ENCODE measurements around the gene L3MBTL4. TPM values are rescaled to one million over a fixed set of nuclear protein-coding genes. Genes with fewer than 3 reads are reported as not detected.
"Not testable (repeated sequence)": the region's sequence is repeated elsewhere in the genome, so short reads cannot be mapped to it uniquely, and the experiment has no call there.

Gene L3MBTL4
- total RNA-seq, 1 donor from 2014 or later, result 0.56 TPM

DNA sequence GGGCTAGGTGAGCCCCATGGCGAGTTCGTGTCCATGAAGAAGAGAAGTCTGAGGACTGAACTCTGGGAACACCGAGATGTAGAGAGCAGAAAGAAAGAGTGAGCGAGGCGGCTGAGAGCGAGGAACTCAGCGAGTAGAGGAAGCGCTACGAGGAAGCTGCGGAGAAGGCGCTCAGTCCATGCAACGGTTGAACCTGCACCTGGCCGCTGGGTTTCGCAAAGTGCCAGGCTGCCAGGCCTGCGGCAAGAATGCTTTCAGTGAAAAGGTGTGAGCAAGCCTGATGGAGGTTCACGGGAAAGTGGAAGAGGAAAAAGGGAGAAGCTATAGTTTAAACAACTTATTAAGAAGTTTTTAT is 268.4 kb downstream of the L3MBTL4 start:
- no peaks in the 10 kb centered on the region for H3K27me3 Mint-ChIP-seq (ENCODE audit: unreplicated experiment)
- no peak overlapping the region for H3K4me3 Mint-ChIP-seq (ENCODE audit: unreplicated experiment)
- H3K36me3 Mint-ChIP-seq (ENCODE audit: low read depth, unreplicated experiment), result no peaks in the 10 kb centered on the region
- H3K4me1 Mint-ChIP-seq (ENCODE audit: unreplicated experiment), result no peaks in the 10 kb centered on the region
- TF ChIP-seq, protein P1, sequence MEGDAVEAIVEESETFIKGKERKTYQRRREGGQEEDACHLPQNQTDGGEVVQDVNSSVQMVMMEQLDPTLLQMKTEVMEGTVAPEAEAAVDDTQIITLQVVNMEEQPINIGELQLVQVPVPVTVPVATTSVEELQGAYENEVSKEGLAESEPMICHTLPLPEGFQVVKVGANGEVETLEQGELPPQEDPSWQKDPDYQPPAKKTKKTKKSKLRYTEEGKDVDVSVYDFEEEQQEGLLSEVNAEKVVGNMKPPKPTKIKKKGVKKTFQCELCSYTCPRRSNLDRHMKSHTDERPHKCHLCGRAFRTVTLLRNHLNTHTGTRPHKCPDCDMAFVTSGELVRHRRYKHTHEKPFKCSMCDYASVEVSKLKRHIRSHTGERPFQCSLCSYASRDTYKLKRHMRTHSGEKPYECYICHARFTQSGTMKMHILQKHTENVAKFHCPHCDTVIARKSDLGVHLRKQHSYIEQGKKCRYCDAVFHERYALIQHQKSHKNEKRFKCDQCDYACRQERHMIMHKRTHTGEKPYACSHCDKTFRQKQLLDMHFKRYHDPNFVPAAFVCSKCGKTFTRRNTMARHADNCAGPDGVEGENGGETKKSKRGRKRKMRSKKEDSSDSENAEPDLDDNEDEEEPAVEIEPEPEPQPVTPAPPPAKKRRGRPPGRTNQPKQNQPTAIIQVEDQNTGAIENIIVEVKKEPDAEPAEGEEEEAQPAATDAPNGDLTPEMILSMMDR (IDR thresholded peaks at IDR 0.05; ENCODE audit: unreplicated experiment), result no peak
- no peak for DNase-seq (ENCODE audit: low spot score)
- no peak overlapping the region for H3K27ac Mint-ChIP-seq (ENCODE audit: unreplicated experiment)
- H3K9me3 Mint-ChIP-seq (ENCODE audit: unreplicated experiment), result no peaks in the 10 kb centered on the region

DNA sequence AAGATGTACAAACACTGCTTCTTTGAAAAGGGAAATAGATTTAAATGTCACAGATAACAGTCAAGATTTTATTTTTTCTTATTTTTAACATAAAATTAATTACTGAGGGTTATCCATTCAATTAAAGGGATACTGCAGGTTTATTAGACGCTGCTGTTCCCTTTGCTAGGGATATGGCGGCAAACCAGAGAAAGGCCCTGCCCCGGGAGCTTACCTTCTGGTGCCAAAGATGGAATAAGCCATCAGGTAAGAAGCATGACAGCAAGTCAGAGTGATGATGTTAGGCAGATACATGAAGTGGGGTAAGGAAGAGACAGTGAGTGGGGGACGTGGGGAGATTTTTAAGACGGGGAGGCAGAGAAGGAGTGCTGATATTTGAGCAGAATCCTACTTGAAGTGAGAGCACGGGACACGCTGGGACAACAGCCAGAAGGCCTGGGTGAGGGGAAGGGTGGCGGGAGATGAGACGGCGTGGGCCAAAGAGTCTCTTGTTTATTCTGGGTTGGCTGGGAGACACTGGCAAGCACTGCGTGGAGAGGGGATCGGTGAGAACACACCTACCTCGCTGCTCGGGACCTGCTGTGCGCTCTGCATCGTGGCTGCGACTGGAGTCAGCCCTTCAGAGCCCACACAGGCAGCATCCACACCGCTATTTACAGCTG is 268.9 kb downstream of the L3MBTL4 start:
- no peak for DNase-seq (ENCODE audit: low spot score)
- Mint-ChIP-seq H3K9me3 (ENCODE audit: unreplicated experiment) (no peaks in the 10 kb centered on the region), H3K36me3 (ENCODE audit: low read depth, unreplicated experiment) (no peaks in the 10 kb centered on the region), H3K27ac (ENCODE audit: unreplicated experiment) (no peak overlapping the region), H3K4me3 (ENCODE audit: unreplicated experiment) (no peak overlapping the region), H3K4me1 (ENCODE audit: unreplicated experiment) (no peaks in the 10 kb centered on the region), H3K27me3 (ENCODE audit: unreplicated experiment) (no peaks in the 10 kb centered on the region)
- TF ChIP-seq, protein P1 (IDR thresholded peaks at IDR 0.05; ENCODE audit: unreplicated experiment), result no peak

DNA sequence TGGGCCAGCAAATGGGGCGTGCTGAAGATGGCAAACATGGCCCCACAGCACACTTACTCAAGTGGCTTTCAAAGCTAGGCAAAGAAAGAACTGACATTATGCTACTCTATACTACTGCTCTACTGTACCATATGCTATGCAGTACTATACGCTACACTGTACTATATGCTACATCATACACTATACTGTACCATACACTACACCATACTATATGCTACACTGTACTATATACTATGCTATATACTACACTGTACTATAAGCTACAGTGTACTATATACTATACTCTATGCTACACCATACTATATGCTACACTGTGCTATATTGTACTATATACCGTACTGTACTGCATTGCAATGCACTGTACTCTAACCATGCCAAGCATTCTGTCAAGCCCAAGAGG is 275.7 kb downstream of the L3MBTL4 start:
- H3K4me1 Mint-ChIP-seq (ENCODE audit: unreplicated experiment), result no peaks in the 10 kb centered on the region
- H3K27ac Mint-ChIP-seq (ENCODE audit: unreplicated experiment), result no peak overlapping the region
- H3K9me3 Mint-ChIP-seq (ENCODE audit: unreplicated experiment), result no peaks in the 10 kb centered on the region
- no peak for DNase-seq (ENCODE audit: low spot score)
- H3K4me3 Mint-ChIP-seq (ENCODE audit: unreplicated experiment), result no peak overlapping the region
- TF ChIP-seq, protein P1 (IDR thresholded peaks at IDR 0.05; ENCODE audit: unreplicated experiment), result no peak
- H3K27me3 Mint-ChIP-seq (ENCODE audit: unreplicated experiment), result peaks cover 3% of the 10 kb centered on the region
- H3K36me3 Mint-ChIP-seq (ENCODE audit: low read depth, unreplicated experiment), result peaks cover 4% of the 10 kb centered on the region

DNA sequence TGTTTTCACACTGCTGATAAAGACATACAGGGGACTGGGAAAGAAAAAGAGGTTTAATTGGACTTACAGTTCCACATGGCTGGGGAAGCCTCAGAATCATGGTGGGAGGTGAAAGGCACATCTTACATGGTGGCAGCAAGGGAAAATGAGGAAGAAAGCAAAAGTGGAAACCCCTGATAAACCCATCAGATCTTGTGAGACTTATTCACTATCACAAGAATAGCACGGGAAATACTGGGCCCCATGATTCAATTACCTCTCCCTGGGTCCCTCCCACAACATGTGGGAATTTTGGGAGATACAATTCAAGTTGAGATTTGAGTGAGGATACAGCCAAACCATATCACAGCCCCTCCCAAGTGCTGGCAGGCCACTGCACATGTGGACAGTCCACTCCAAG is 278.8 kb downstream of the L3MBTL4 start:
- H3K4me3 Mint-ChIP-seq (ENCODE audit: unreplicated experiment), result peak overlapping the region; percentile 23
- H3K27me3 Mint-ChIP-seq (ENCODE audit: unreplicated experiment); H3K36me3 Mint-ChIP-seq (ENCODE audit: low read depth, unreplicated experiment); H3K9me3 Mint-ChIP-seq (ENCODE audit: unreplicated experiment); H3K27ac Mint-ChIP-seq (ENCODE audit: unreplicated experiment); H3K4me1 Mint-ChIP-seq (ENCODE audit: unreplicated experiment); DNase-seq (ENCODE audit: low spot score): not testable (repeated sequence)

GRCh38 chr18:6135029-6135428 is 279.7 kb downstream of the L3MBTL4 start:
- H3K4me1 Mint-ChIP-seq (ENCODE audit: unreplicated experiment); H3K27ac Mint-ChIP-seq (ENCODE audit: unreplicated experiment); H3K36me3 Mint-ChIP-seq (ENCODE audit: low read depth, unreplicated experiment); H3K27me3 Mint-ChIP-seq (ENCODE audit: unreplicated experiment); H3K4me3 Mint-ChIP-seq (ENCODE audit: unreplicated experiment); H3K9me3 Mint-ChIP-seq (ENCODE audit: unreplicated experiment); DNase-seq (ENCODE audit: low spot score): not testable (repeated sequence)

DNA sequence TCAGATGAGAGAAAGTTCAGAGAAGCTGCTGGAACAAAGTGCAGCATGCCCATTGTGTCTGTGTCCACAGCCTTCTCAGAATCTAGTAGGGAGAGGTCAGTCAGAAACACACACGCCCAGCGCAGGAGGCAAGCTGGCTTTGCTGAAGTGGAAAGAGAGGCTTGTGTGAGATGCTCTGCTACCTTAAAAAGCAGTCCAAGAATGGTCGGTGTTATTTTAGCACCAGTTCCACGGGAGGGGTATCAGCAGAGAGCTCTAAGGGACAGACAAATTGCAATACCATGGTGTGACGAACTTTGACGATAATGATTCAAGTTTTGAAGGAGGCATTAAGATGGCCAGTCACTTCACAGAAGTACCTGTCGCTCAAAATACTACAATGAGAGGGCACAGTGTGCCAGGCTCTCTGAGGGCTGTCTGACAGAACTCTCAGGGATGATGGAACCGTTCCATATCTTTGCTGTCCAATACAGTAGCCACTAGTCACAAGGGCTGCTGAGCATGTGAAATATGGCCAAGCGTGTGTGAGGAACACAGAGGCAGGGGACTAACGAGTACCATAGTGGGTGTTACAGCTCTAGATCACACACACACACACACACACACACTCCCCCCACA is 281.9 kb downstream of the L3MBTL4 start:
- H3K27ac Mint-ChIP-seq (ENCODE audit: unreplicated experiment), result no peak overlapping the region
- peaks cover 5% of the 10 kb centered on the region for H3K27me3 Mint-ChIP-seq (ENCODE audit: unreplicated experiment)
- DNase-seq (ENCODE audit: low spot score), result no peak
- no peak overlapping the region for H3K4me3 Mint-ChIP-seq (ENCODE audit: unreplicated experiment)
- H3K9me3 Mint-ChIP-seq (ENCODE audit: unreplicated experiment), result no peaks in the 10 kb centered on the region
- TF ChIP-seq, protein P1 (IDR thresholded peaks at IDR 0.05; ENCODE audit: unreplicated experiment), result no peak
- no peaks in the 10 kb centered on the region for H3K4me1 Mint-ChIP-seq (ENCODE audit: unreplicated experiment)
- peaks cover 4% of the 10 kb centered on the region for H3K36me3 Mint-ChIP-seq (ENCODE audit: low read depth, unreplicated experiment)
